RWPE2 (cell line): ENCODE data around the gene TJAP1.
"Not testable (repeated sequence)": the region's sequence is repeated elsewhere in the genome, so short reads cannot be mapped to it uniquely, and the experiment has no call there.

ENCODE experiments used
- ATAC-seq: fragments of 200-7000 bp; cut with Tn5 transposase; 3 replicates; pipeline ENCODE4 v1.9.1; 2021; ENCODE audit warnings: low read depth
- DNase-seq: peaks from one replicate; pipeline ENCODE4 v3.0.0-alpha.2; 2020; ENCODE audit warnings: low spot score
- H3K27ac ChIP-seq: fragments of 450-650 bp; 2 replicates; pipeline ENCODE4 v1.5.1; 2017; ENCODE audit warnings: mild to moderate bottlenecking; ENCODE audit not compliant: poor library complexity, severe bottlenecking
- H3K27me3 ChIP-seq: fragments of 250-450 bp; sonication (Bioruptor Pico); 2 replicates; pipeline ENCODE4 v1.5.1; 2021; ENCODE audit warnings: mild to moderate bottlenecking, moderate library complexity; ENCODE audit not compliant: insufficient read depth, poor library complexity, severe bottlenecking
- H3K36me3 ChIP-seq: fragments of 250-450 bp; sonication (Bioruptor Pico); 2 replicates; pipeline ENCODE4 v1.5.1; 2020; ENCODE audit warnings: low read depth, mild to moderate bottlenecking, moderate library complexity
- H3K4me1 ChIP-seq: fragments of 250-450 bp; sonication (Bioruptor Pico); 2 replicates; pipeline ENCODE4 v1.5.1; 2021; ENCODE audit warnings: mild to moderate bottlenecking, moderate library complexity; ENCODE audit not compliant: insufficient read depth, poor library complexity, severe bottlenecking
- H3K4me3 ChIP-seq: fragments of 250-450 bp; sonication (Bioruptor Pico); 2 replicates; pipeline ENCODE4 v1.5.1; 2021; ENCODE audit warnings: mild to moderate bottlenecking, moderate library complexity; ENCODE audit not compliant: severe bottlenecking
- H3K9me3 ChIP-seq: fragments of 250-450 bp; sonication (Bioruptor Pico); 2 replicates; pipeline ENCODE4 v1.5.1; 2021; ENCODE audit warnings: mild to moderate bottlenecking, moderate library complexity; ENCODE audit not compliant: severe bottlenecking
- CTCF ChIP-seq: fragments of 450-650 bp; IDR thresholded peaks from one replicate; pipeline ENCODE4 v1.5.1; 2017; ENCODE audit warnings: mild to moderate bottlenecking, moderate library complexity; ENCODE audit not compliant: poor library complexity, severe bottlenecking

Gene TJAP1

DNA sequence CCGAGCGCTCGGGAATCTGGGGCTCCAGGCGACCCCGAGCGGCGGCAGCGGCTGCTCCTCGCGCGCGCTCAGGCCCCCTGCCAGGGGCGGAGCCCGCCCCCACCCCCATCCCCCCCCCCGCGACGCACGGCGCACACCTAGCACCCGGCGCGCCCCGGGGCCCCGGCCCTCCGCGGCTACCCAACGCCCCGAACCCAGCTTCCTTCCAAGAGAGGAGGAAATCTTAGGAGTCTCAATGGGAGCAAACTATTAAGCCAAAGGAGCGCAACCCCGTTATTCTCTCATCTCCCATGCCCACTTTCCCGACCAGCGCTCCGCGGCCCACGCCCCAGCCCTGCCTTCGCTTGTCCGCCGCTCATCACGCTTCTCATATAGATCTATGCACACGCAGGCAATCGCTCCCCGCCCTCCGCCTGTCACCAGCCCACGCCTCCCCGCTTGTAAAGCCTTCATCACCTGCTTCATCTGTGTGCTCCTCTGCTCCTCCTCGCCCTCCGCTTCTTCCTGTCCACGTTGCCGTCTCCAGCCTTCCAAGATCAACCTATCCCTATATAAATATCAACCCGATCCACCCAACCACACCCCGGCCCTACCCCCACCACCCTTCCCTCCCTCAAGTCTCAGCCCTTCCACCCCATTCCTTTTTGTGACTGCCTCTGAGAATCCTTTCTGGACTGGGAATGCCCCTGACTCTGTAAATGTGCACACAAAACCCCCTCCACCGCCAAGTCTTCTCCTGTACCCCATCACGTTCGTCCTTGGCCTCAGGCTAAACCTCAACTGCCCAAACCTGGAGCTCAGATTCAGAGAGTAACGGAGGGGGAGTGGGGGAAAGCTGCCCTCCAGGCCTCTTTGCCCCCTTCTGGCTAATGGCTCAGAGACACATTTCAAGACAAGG, 21.6 kb upstream of the TJAP1 start, which contains the start of gene DLK2:
Gene DLK2, minus strand, starts transcription at position 18 of the 898 bp plus-strand sequence. CDS start 723 bp downstream, outside the sequence.
- no peaks in the 10 kb centered on the region for H3K4me1 ChIP-seq
- TF ChIP-seq CTCF: no peak
- H3K27ac ChIP-seq: peak within 1 kb of the TSS; percentile 79
- no peaks in the 10 kb centered on the region for H3K9me3 ChIP-seq
- ATAC-seq (peak; percentile 64), DNase-seq (peak; percentile 73)
- H3K4me3 ChIP-seq: peak within 1 kb of the TSS; percentile 57
- no peaks in the 10 kb centered on the region for H3K27me3 ChIP-seq
- H3K36me3 ChIP-seq: peaks cover 32% of the 10 kb centered on the region

GRCh38 chr6:43457643-43458042, 19.7 kb upstream of the TJAP1 start:
- Histone ChIP-seq H3K36me3 (peaks cover 17% of the 10 kb centered on the region), H3K4me3 (no peak overlapping the region), H3K27me3 (no peaks in the 10 kb centered on the region), H3K27ac (no peak overlapping the region), H3K9me3 (no peaks in the 10 kb centered on the region), H3K4me1 (no peaks in the 10 kb centered on the region)
- no peak for DNase-seq
- TF ChIP-seq CTCF: no peak
- ATAC-seq: no peak

DNA sequence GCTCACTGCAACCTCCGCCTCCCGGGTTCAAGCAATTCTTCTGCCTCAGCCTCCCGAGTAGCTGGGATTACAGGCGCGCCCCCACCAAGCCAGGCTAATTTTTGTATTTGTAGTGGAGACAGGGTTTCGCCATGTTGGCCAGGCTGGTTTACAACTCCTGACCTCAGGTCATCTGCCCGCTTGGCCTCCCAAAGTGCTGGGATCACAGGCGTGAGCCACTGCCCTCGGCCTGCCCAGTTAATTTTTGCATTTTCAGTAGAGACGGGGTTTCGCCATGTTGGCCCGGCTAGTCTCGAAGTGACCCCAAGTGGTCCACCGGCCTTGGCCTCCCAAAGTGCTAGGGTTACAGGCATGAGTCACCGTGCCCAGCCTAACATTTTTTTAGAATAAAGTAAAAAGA, 19.2 kb upstream of the TJAP1 start:
- not testable (repeated sequence) for H3K27ac ChIP-seq, H3K9me3 ChIP-seq, H3K4me1 ChIP-seq, H3K27me3 ChIP-seq, DNase-seq, ATAC-seq, H3K4me3 ChIP-seq
- H3K36me3 ChIP-seq: peaks cover 12% of the 10 kb centered on the region

DNA sequence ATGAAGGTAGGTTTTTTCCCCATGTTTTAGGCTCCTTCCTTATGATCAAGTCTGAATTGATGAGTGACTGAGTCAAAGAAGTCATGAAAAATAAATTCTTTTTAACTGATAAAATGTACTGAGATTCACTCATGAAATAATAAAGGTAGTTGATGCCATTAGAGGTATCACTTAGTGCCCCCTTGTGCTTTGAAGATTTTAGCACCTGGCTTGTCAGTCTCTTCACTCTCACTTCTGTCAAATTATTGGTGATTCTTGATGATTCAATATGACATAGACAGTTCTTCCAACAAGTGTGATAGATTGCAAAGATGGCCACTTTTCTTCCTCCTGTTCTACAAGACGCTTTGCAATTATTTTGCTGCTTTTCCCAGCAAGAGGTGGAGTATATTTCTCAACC, 17.8 kb upstream of the TJAP1 start:
- Histone ChIP-seq H3K27me3 (no peaks in the 10 kb centered on the region), H3K36me3 (no peaks in the 10 kb centered on the region), H3K4me1 (no peaks in the 10 kb centered on the region), H3K9me3 (no peaks in the 10 kb centered on the region), H3K27ac (no peak overlapping the region), H3K4me3 (no peak overlapping the region)
- no peak for DNase-seq
- TF ChIP-seq CTCF: no peak
- no peak for ATAC-seq

- DNase-seq: no peak
- H3K4me3 ChIP-seq: no peak overlapping the region
- H3K36me3 ChIP-seq: no peaks in the 10 kb centered on the region
- no peaks in the 10 kb centered on the region for H3K9me3 ChIP-seq
- no peak overlapping the region for H3K27ac ChIP-seq
- no peak for ATAC-seq
- TF ChIP-seq CTCF: no peak
- no peaks in the 10 kb centered on the region for H3K27me3 ChIP-seq
- no peaks in the 10 kb centered on the region for H3K4me1 ChIP-seq
These were observed 17.3 kb upstream of the TJAP1 start for GRCh38 chr6:43460032-43460431.
